MM.1S (cell line): ENCODE results near the gene UBE2E2.

Source experiments
- DNase-seq: peaks from one replicate; pipeline ENCODE4 v3.0.0-alpha.2; 2015
- H2AFZ ChIP-seq: fragments of 300-600 bp; sonication (generic); 2 replicates; pipeline ENCODE4 v1.6.0; 2016; ENCODE audit warnings: antibody characterized with exemption, low read length
- H3F3A ChIP-seq: fragments of 300-600 bp; sonication (generic); 2 replicates; pipeline ENCODE4 v1.6.1; 2016; ENCODE audit warnings: mild to moderate bottlenecking, antibody characterized with exemption, low read length, moderate library complexity, mixed read lengths; ENCODE audit not compliant: insufficient read depth
- H3K27ac ChIP-seq: fragments of 300-600 bp; sonication (generic); 2 replicates; pipeline ENCODE4 v1.5.1; 2016; ENCODE audit warnings: mild to moderate bottlenecking, low read length
- H3K27me3 ChIP-seq: fragments of 300-600 bp; sonication (generic); replicated peaks from 2 replicates; pipeline ENCODE4 v1.6.0; 2016; ENCODE audit warnings: low read length; ENCODE audit not compliant: insufficient read depth
- H3K36me3 ChIP-seq: fragments of 300-600 bp; sonication (generic); replicated peaks from 2 replicates; pipeline ENCODE4 v1.6.1; 2016; ENCODE audit warnings: mild to moderate bottlenecking, low read length, mixed read lengths; ENCODE audit not compliant: insufficient read depth
- H3K4me1 ChIP-seq: fragments of 300-600 bp; sonication (generic); 2 replicates; pipeline ENCODE4 v1.6.1; 2016; ENCODE audit warnings: low read length, mixed read lengths
- H3K4me2 ChIP-seq: fragments of 300-600 bp; sonication (generic); 2 replicates; pipeline ENCODE4 v1.6.0; 2016; ENCODE audit warnings: low read depth, low read length
- H3K4me3 ChIP-seq: fragments of 300-600 bp; sonication (generic); 2 replicates; pipeline ENCODE4 v1.5.1; 2016; ENCODE audit warnings: low read length, mixed read lengths
- H3K79me2 ChIP-seq: fragments of 300-600 bp; sonication (generic); 2 replicates; pipeline ENCODE4 v1.6.1; 2016; ENCODE audit warnings: mixed run types, low read length, mixed read lengths
- H3K9ac ChIP-seq: fragments of 300-600 bp; sonication (generic); 2 replicates; pipeline ENCODE4 v1.6.1; 2016; ENCODE audit warnings: low read length, mixed read lengths
- H3K9me2 ChIP-seq: fragments of 300-600 bp; sonication (generic); replicated peaks from 2 replicates; pipeline ENCODE4 v1.6.1; 2016; ENCODE audit warnings: mild to moderate bottlenecking, low read length, mixed read lengths; ENCODE audit not compliant: insufficient read depth
- H3K9me3 ChIP-seq: fragments of 300-600 bp; sonication (generic); replicated peaks from 2 replicates; pipeline ENCODE4 v1.6.1; 2016; ENCODE audit warnings: mild to moderate bottlenecking, low read length, mixed read lengths; ENCODE audit not compliant: insufficient read depth
- H4K20me1 ChIP-seq: fragments of 300-600 bp; sonication (generic); 2 replicates; pipeline ENCODE4 v1.6.1; 2016; ENCODE audit warnings: mild to moderate bottlenecking, low read length, moderate library complexity, mixed read lengths; ENCODE audit not compliant: insufficient read depth
- EZH2 ChIP-seq: fragments of 300-600 bp; sonication (generic); optimal IDR thresholded peaks from 2 replicates; pipeline ENCODE3; 2017; ENCODE audit warnings: low read depth, mild to moderate bottlenecking, antibody characterized with exemption, low read length, mixed read lengths
- EZH2phosphoT487 ChIP-seq: fragments of 300-600 bp; sonication (generic); IDR thresholded peaks from 2 replicates; pipeline ENCODE4 v1.6.1; 2018; ENCODE audit warnings: antibody characterized with exemption, low read length
- TF ChIP-seq, protein P1 (sequence below): fragments of 300-600 bp; sonication (generic); IDR thresholded peaks from 2 replicates; pipeline ENCODE4 v1.5.1; 2016; ENCODE audit warnings: antibody characterized with exemption, low read length, mixed read lengths

The UBE2E2 gene

DNA sequence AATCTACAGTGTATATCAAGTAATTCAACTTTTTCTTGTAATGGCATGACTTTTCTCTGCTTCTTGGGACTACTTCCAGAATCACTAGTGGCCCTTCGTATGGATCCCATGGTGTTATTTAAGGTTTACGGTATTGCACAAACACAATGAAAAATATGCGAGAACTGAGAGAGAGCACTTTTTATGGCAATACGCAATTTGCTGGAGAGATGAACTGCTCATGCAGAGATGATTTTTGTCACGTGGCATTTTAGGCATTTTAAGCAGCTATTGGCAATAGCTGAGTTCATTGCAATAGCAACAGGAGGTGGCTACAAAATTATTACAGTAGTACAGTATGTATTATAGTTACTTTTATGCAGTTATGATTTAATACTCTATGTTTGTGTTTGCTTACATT lies 294.0 kb downstream of the UBE2E2 start:
- H3K79me2 ChIP-seq: peaks cover 18% of the 10 kb centered on the region
- H3K9ac ChIP-seq: no peak overlapping the region
- no peak overlapping the region for H3K4me3 ChIP-seq
- no peak overlapping the region for H3K27ac ChIP-seq
- TF ChIP-seq EZH2: no peak
- H3F3A ChIP-seq: no peaks in the 10 kb centered on the region
- DNase-seq: no peak
- no peaks in the 10 kb centered on the region for H4K20me1 ChIP-seq
- no peaks in the 10 kb centered on the region for H3K9me3 ChIP-seq
- H3K27me3 ChIP-seq: no peaks in the 10 kb centered on the region
- H3K4me1 ChIP-seq: peaks cover 22% of the 10 kb centered on the region
- no peaks in the 10 kb centered on the region for H3K36me3 ChIP-seq
- no peak overlapping the region for H2AFZ ChIP-seq
- no peak overlapping the region for H3K4me2 ChIP-seq
- no peaks in the 10 kb centered on the region; the same call in 1 of the 2 replicates for H3K9me2 ChIP-seq

DNA sequence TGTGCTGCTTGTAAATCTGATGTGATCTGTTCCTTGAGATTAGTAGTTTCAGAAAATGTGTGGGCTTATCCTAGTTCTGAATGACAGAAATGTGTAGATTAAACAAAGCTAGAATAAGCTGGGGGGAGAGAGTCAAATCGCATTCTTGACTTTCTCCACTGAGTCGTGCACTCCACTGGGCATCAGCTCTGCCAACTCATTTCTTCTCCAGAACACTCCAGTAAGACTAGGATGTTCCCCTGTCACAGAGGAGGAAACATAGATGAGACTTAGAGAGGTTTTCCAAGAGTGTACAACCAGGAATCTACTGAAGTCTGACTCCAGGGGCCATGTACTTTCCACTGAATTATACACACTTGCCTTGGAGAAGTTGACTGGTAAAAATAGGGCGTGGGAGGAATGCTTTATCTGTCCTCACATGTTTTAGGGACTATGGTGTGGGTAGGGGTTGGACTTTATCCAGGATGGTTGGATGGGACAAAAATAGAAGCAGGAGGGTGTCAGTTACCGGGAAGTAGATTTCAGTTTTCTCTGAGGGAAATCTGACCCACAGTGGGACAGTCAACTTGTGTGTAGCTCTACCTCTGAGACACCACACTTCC lies 298.2 kb downstream of the UBE2E2 start:
- Histone ChIP-seq H3K4me3 (no peak overlapping the region), H4K20me1 (no peaks in the 10 kb centered on the region), H3F3A (no peaks in the 10 kb centered on the region), H3K27ac (no peak overlapping the region), H3K79me2 (peaks cover 18% of the 10 kb centered on the region), H3K4me2 (no peak overlapping the region), H3K9me3 (no peaks in the 10 kb centered on the region), H3K9ac (no peak overlapping the region), H3K27me3 (no peaks in the 10 kb centered on the region), H3K9me2 (no peaks in the 10 kb centered on the region; the same call in 1 of the 2 replicates), H3K4me1 (peaks cover 10% of the 10 kb centered on the region), H3K36me3 (no peaks in the 10 kb centered on the region), H2AFZ (no peak overlapping the region)
- DNase-seq: no peak
- TF ChIP-seq, protein P1, sequence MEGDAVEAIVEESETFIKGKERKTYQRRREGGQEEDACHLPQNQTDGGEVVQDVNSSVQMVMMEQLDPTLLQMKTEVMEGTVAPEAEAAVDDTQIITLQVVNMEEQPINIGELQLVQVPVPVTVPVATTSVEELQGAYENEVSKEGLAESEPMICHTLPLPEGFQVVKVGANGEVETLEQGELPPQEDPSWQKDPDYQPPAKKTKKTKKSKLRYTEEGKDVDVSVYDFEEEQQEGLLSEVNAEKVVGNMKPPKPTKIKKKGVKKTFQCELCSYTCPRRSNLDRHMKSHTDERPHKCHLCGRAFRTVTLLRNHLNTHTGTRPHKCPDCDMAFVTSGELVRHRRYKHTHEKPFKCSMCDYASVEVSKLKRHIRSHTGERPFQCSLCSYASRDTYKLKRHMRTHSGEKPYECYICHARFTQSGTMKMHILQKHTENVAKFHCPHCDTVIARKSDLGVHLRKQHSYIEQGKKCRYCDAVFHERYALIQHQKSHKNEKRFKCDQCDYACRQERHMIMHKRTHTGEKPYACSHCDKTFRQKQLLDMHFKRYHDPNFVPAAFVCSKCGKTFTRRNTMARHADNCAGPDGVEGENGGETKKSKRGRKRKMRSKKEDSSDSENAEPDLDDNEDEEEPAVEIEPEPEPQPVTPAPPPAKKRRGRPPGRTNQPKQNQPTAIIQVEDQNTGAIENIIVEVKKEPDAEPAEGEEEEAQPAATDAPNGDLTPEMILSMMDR: no peak
- TF ChIP-seq EZH2 (no peak), EZH2phosphoT487 (no peak)

DNA sequence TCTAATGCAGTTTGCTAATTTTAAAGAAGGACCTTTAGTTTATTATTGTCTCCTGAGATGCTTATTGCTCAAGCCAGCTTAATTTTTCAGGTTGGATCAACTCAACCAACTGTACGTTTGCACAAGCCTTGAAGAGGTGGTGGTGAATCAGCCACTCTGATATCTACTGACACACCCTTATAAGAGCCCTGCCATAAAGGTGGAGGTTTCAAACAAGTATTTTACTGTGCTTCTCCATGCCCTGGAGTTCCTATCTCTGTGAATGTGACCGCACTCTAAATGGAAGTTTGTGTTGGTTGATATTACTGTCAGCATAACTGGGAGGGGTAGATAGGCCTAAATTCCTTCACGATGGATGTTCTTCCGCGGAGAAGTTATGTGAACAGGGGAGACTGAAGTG lies 305.3 kb downstream of the UBE2E2 start:
- H3K4me1 ChIP-seq: no peaks in the 10 kb centered on the region
- H3K9ac ChIP-seq: no peak overlapping the region
- no peaks in the 10 kb centered on the region for H3K27me3 ChIP-seq
- H3K36me3 ChIP-seq: no peaks in the 10 kb centered on the region
- H3K4me2 ChIP-seq: no peak overlapping the region
- H2AFZ ChIP-seq: no peak overlapping the region
- H3K9me2 ChIP-seq: no peaks in the 10 kb centered on the region
- no peaks in the 10 kb centered on the region for H3F3A ChIP-seq
- H3K79me2 ChIP-seq: no peaks in the 10 kb centered on the region
- no peak for TF ChIP-seq EZH2
- TF ChIP-seq EZH2phosphoT487: no peak
- TF ChIP-seq, protein P1: no peak
- no peak overlapping the region for H3K4me3 ChIP-seq
- DNase-seq: no peak
- no peaks in the 10 kb centered on the region for H3K9me3 ChIP-seq
- H3K27ac ChIP-seq: no peak overlapping the region
- no peaks in the 10 kb centered on the region for H4K20me1 ChIP-seq

DNA sequence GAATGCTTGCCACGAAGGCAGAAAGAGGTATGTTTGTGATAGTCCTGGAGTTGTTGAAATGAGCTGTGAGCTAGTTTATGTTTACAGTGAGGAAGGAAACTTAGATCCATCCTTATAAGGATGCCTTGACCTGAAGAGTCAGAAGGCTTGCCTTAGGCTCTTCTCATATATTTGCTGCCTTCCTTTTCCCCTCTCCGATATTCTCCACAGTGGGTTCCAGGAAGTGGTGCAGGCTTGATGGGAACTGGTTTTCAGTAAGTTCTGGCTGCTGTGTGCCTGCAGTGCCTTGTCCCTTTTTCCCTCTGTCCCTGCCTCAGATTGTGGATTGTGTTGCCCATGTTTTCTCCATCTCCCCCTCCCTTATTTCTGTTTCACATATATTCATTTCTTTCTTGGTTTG lies 315.3 kb downstream of the UBE2E2 start:
- H3K79me2 ChIP-seq: no peaks in the 10 kb centered on the region
- no peak for DNase-seq
- TF ChIP-seq, protein P1: no peak
- TF ChIP-seq EZH2phosphoT487 (no peak), EZH2 (no peak)
- H3K9me2 ChIP-seq: no peaks in the 10 kb centered on the region
- H4K20me1 ChIP-seq: no peaks in the 10 kb centered on the region
- no peaks in the 10 kb centered on the region for H3K27me3 ChIP-seq
- no peak overlapping the region for H3K9ac ChIP-seq
- H3K27ac ChIP-seq: no peak overlapping the region
- H3K4me1 ChIP-seq: no peaks in the 10 kb centered on the region
- H2AFZ ChIP-seq: no peak overlapping the region
- no peaks in the 10 kb centered on the region for H3F3A ChIP-seq
- no peaks in the 10 kb centered on the region for H3K36me3 ChIP-seq
- no peak overlapping the region for H3K4me2 ChIP-seq
- H3K9me3 ChIP-seq: no peaks in the 10 kb centered on the region
- no peak overlapping the region for H3K4me3 ChIP-seq
